Bronchial epithelial cell (primary cell): Measurements from ENCODE around the gene BDP1. TPM values are rescaled to one million over a fixed set of nuclear protein-coding genes. Genes with fewer than 3 reads are reported as not detected.

ENCODE experiments used
- DNase-seq: peaks from one replicate; pipeline ENCODE4 v3.0.0-alpha.2; 2010; ENCODE audit warnings: low read depth
- FAIRE-seq: peaks from 2 replicates; lab custom pipeline; 2011; peaks lifted over from hg19 to GRCh38; lab: Jason Lieb, UNC
- H3K27me3 ChIP-seq: 2 replicates; pipeline ENCODE4 v1.5.1; 2011; ENCODE audit warnings: low read length; ENCODE audit not compliant: control insufficient read depth, insufficient read depth
- H3K36me3 ChIP-seq: 2 replicates; pipeline ENCODE4 v1.5.1; 2011; ENCODE audit warnings: low read length; ENCODE audit not compliant: control insufficient read depth, insufficient read depth
- H3K4me3 ChIP-seq: 2 replicates; pipeline ENCODE4 v1.5.1; 2011; ENCODE audit warnings: mild to moderate bottlenecking, low read depth, low read length, control low read depth
- total RNA-seq: library from RNA; depleted of rRNA; stranded (reverse); fragments of >200 nt; gene quantifications from 2 replicates; pipeline ENCODE4 v1.2.1, GENCODE V29; 2014
- TF ChIP-seq, protein P1 (sequence below): IDR thresholded peaks from 2 replicates; pipeline ENCODE4 v1.5.1; 2011; ENCODE audit warnings: mild to moderate bottlenecking, moderate library complexity, low read length, control low read depth, inconsistent platforms; ENCODE audit not compliant: insufficient read depth, severe bottlenecking

BDP1 gene
- total RNA-seq, 1 donor from 2014 or later, result 17.1 TPM

DNA sequence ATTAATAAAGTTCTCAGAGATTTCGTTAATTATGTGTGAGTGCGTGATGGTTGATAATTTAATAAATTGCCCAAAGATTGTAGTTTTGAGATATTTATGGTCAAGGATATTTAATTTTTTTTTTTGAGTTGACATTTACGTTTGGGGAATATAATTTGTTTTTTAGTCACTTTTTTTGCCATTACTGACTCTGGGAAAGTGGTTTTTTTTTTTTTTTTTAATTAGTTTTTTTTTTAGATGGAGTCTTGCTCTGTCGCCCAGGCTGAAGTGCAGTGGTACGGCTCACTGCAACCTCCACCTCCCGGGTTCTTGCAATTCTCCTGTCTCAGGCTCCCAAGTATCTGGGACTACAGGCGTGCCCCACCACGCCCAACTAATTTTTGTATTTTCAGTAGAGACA lies 1.7 kb downstream of the BDP1 start:
- TF ChIP-seq, protein P1, sequence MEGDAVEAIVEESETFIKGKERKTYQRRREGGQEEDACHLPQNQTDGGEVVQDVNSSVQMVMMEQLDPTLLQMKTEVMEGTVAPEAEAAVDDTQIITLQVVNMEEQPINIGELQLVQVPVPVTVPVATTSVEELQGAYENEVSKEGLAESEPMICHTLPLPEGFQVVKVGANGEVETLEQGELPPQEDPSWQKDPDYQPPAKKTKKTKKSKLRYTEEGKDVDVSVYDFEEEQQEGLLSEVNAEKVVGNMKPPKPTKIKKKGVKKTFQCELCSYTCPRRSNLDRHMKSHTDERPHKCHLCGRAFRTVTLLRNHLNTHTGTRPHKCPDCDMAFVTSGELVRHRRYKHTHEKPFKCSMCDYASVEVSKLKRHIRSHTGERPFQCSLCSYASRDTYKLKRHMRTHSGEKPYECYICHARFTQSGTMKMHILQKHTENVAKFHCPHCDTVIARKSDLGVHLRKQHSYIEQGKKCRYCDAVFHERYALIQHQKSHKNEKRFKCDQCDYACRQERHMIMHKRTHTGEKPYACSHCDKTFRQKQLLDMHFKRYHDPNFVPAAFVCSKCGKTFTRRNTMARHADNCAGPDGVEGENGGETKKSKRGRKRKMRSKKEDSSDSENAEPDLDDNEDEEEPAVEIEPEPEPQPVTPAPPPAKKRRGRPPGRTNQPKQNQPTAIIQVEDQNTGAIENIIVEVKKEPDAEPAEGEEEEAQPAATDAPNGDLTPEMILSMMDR, result no peak
- Histone ChIP-seq H3K36me3 (peaks cover 8% of the 10 kb centered on the region), H3K4me3 (no peak overlapping the region), H3K27me3 (no peaks in the 10 kb centered on the region)
- no peak for DNase-seq
- no peak for FAIRE-seq

- FAIRE-seq, result no peak
- DNase-seq, result no peak
- TF ChIP-seq, protein P1, result no peak
- Histone ChIP-seq H3K27me3 (no peaks in the 10 kb centered on the region), H3K4me3 (no peak overlapping the region), H3K36me3 (peaks cover 19% of the 10 kb centered on the region)
These were observed 5.2 kb downstream of the BDP1 start for GRCh38 chr5:71460693-71461092.

DNA sequence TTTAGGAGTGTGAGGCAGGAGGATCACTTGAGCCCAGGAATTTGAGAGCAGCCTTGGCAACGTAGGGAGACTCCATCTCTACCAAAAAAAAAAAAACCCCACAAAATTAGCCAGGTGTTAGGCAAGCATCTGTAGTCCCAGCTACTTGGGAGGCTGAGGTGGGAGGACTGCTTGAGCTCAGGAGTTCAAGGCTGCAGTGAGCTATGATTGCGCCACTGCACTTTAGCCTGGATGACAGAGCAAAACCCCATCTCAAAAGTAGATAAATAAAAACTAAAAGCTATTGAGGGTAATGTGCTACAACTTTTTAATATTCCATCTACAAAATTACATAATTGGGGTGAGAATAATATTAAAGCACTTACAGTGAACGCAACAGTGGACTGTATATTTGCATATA lies 5.9 kb downstream of the BDP1 start:
- TF ChIP-seq, protein P1, result no peak
- FAIRE-seq (no peak), DNase-seq (no peak)
- peaks cover 19% of the 10 kb centered on the region for H3K36me3 ChIP-seq
- no peak overlapping the region for H3K4me3 ChIP-seq
- no peaks in the 10 kb centered on the region for H3K27me3 ChIP-seq

DNA sequence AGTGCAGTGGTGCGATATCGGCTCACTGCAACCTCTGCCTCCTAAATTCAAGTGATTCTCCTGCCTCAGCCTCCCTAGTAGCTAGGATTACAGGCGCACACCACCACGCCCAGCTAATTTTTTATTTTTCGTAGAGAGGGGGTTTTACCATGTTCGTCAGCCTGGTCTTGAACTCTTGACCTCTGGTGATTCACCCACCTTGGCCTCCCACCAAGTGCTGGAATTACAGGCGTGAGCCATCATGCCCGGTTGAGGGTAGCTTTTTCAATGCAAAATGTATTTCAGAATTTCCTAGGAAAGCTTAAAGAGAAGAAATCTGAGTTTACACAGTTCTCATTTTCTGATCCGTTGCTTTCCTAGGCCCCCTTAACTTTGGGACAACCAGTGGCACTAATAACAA lies 15.7 kb downstream of the BDP1 start:
- DNase-seq, result peak; percentile 85
- TF ChIP-seq, protein P1, result no peak
- Histone ChIP-seq H3K36me3 (peaks cover 5% of the 10 kb centered on the region), H3K27me3 (no peaks in the 10 kb centered on the region), H3K4me3 (no peak overlapping the region)
- no peak for FAIRE-seq

DNA sequence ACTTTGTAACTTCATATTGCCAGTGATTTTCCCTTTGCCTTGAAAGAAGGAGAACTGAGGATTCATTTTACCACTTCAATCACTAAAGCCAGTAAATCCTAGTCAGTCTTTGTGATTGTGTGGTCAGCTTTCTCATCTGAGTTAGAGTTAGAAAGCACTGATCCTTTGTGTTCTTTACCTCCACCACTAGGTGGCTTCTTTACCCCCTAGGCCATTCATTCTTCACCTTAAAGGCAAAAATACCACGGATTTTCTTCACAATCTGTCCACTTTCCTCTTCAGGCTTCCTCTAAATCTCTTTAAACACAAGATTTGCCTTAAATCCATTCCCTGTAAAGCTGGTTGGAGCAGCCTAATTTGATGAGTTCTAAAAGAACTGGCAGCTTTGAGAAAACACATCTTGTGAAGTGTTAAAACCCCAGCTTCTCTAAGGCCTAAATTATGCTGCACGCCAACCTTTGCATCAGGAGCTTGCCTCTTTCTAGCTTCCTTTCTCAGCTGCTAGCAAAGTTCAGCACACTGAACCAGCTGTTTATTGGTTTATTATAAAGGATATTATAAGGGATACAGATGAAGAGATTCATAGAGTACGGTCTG lies 20.4 kb downstream of the BDP1 start:
- H3K36me3 ChIP-seq, result peaks cover 9% of the 10 kb centered on the region
- FAIRE-seq, result no peak
- no peak overlapping the region for H3K4me3 ChIP-seq
- peak; percentile 29 for DNase-seq
- TF ChIP-seq, protein P1, result peak; percentile 75
- no peaks in the 10 kb centered on the region for H3K27me3 ChIP-seq

DNA sequence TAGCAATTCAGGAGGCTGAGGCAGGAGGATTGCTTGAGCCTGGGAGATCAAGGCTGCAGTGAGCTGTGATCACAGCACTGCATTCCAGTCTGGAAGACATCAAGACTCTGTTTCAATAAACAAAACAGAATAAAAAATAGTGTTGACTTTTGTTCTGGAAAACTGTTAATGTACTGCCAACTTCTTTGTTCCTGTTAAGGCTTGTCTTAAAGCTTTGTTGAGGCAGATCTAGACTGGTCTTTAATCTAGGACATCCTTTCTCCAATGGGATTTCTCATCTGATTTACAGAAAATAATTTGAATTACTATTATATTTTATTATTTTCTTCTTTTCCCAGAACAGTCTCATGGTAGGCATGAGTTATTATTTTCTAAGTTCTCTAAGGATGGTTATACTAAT lies 26.0 kb downstream of the BDP1 start:
- Histone ChIP-seq H3K4me3 (no peak overlapping the region), H3K36me3 (peaks cover 2% of the 10 kb centered on the region), H3K27me3 (no peaks in the 10 kb centered on the region)
- TF ChIP-seq, protein P1, result no peak
- DNase-seq (peak; percentile 67), FAIRE-seq (no peak)
